ENCODE data around the gene KRTAP10-11. TPM values are rescaled to one million over a fixed set of nuclear protein-coding genes. Genes with fewer than 3 reads are reported as not detected.

Gene KRTAP10-11
- polyA plus RNA-seq, 3 donors: not detected

DNA sequence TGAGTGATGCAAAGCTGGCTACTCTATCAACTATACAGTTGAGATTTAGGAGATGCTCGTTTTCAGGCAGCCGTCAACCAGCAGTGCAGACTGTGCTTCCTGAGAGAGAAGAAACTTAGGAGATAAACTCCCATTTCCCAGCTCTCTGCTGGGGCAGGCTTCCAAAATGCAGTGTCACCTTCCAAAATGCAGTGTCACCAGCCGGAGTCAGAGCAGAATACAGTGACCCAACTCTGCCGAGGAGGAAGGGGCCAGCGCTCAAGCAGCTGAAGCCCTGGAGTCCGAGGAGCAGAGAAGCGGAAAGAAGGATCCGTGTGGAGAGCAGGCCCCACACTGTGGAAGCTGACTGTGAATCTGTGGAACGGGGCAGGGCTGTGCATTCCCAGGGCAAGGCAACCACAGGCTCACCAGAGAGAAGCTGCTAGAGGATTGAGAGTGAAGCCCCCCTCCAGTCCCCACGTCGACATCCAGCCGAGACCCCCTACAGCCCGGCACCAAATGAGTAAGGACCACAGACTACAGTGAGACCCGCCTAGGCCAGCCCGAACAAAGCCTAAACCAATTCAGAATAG, 36.5 kb downstream of the KRTAP10-11 start:
- Mint-ChIP-seq H3K4me1 (no peaks in the 10 kb centered on the region), H3K36me3 (no peaks in the 10 kb centered on the region), H3K4me3 (no peak overlapping the region), H3K9me3 (peaks cover 0 to 3% (median 0%) of the 10 kb centered on the region in 7 donors), H3K27ac (no peak overlapping the region), H3K27me3 (ENCODE audit: low read depth in 3 of 3) (peaks cover 6 to 27% (median 11%) of the 10 kb centered on the region in 3 donors)
- Histone ChIP-seq H3K36me3 (replicated peaks in 1 of 2; ENCODE audit: control insufficient read depth in 1 of 2, insufficient read depth in 2 of 2, low read length in 2 of 2) (no peaks in the 10 kb centered on the region), H3K4me2 (replicated peaks; ENCODE audit: extremely low read depth, low read length, poor library complexity, severe bottlenecking) (no peak overlapping the region), H3K27ac (ENCODE audit: low read depth in 1 of 2, low read length in 2 of 2) (no peak overlapping the region), H3K9me3 (replicated peaks in 1 of 2; ENCODE audit: control insufficient read depth in 1 of 2, insufficient read depth in 1 of 2, low read length in 2 of 2) (no peaks in the 10 kb centered on the region), H3K79me2 (ENCODE audit: insufficient read depth, low read length) (no peaks in the 10 kb centered on the region), H2AFZ (ENCODE audit: insufficient read depth, low read depth, low read length, poor library complexity, severe bottlenecking) (no peak overlapping the region), H3K9ac (ENCODE audit: insufficient read depth, low read length, poor library complexity, severe bottlenecking) (no peak overlapping the region), H3K4me3 (replicated peaks in 1 of 3; ENCODE audit: low read depth in 2 of 3, low read length in 3 of 3) (no peak overlapping the region), H4K20me1 (ENCODE audit: insufficient read depth, low read length) (no peaks in the 10 kb centered on the region), H3K4me1 (ENCODE audit: control insufficient read depth in 1 of 2, insufficient read depth in 2 of 2, low read length in 2 of 2) (no peaks in the 10 kb centered on the region), H3K27me3 (ENCODE audit: control insufficient read depth in 2 of 2, insufficient read depth in 2 of 2, low read length in 2 of 2) (no peaks in the 10 kb centered on the region)
- TF ChIP-seq, protein P1, sequence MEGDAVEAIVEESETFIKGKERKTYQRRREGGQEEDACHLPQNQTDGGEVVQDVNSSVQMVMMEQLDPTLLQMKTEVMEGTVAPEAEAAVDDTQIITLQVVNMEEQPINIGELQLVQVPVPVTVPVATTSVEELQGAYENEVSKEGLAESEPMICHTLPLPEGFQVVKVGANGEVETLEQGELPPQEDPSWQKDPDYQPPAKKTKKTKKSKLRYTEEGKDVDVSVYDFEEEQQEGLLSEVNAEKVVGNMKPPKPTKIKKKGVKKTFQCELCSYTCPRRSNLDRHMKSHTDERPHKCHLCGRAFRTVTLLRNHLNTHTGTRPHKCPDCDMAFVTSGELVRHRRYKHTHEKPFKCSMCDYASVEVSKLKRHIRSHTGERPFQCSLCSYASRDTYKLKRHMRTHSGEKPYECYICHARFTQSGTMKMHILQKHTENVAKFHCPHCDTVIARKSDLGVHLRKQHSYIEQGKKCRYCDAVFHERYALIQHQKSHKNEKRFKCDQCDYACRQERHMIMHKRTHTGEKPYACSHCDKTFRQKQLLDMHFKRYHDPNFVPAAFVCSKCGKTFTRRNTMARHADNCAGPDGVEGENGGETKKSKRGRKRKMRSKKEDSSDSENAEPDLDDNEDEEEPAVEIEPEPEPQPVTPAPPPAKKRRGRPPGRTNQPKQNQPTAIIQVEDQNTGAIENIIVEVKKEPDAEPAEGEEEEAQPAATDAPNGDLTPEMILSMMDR (IDR thresholded peaks at IDR 0.05): no peak
- DNase-seq: no peak
- intact Hi-C loops (cut with micrococcal nuclease): no loop called here
- WGBS (ENCODE audit: insufficient coverage): 91% methylated on average over 12 of the region's 15 CpGs

DNA sequence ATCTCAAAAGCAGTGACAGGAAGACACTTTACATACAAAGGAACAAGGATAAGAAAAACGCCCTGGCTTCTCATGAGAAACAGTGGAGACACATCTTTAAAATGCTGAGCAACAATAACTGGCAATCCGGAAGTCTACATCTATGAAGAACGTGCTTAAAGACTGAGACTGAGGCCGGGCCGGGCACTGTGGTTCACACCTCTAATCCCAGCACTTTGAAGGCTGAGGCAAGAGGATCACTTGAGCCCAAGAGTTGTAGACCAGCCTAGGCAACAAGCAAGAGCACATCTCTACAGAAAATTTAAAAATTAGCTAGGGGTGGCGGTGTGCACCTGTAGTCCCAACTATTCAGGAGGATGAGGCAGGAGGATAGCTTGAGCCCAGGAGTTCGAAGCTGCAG, 37.9 kb downstream of the KRTAP10-11 start:
- H3K4me1 ChIP-seq (ENCODE audit: control insufficient read depth in 1 of 2, insufficient read depth in 2 of 2, low read length in 2 of 2): no peaks in the 10 kb centered on the region
- H3K27me3 ChIP-seq (ENCODE audit: control insufficient read depth in 2 of 2, insufficient read depth in 2 of 2, low read length in 2 of 2): no peaks in the 10 kb centered on the region
- Mint-ChIP-seq H3K9me3 (peaks cover 0 to 2% (median 0%) of the 10 kb centered on the region in 7 donors), H3K36me3 (no peaks in the 10 kb centered on the region), H3K27me3 (ENCODE audit: low read depth in 3 of 3) (peaks cover 9 to 25% (median 11%) of the 10 kb centered on the region in 3 donors), H3K4me1 (no peaks in the 10 kb centered on the region), H3K27ac (no peak overlapping the region), H3K4me3 (no peak overlapping the region)
- H3K36me3 ChIP-seq (replicated peaks in 1 of 2; ENCODE audit: control insufficient read depth in 1 of 2, insufficient read depth in 2 of 2, low read length in 2 of 2): no peaks in the 10 kb centered on the region
- 87% methylated on average over 6 of the region's 7 CpGs for WGBS (ENCODE audit: insufficient coverage)
- no peak for DNase-seq
- H3K9me3 ChIP-seq (replicated peaks in 1 of 2; ENCODE audit: control insufficient read depth in 1 of 2, insufficient read depth in 1 of 2, low read length in 2 of 2): no peaks in the 10 kb centered on the region
- no peaks in the 10 kb centered on the region for H3K79me2 ChIP-seq (ENCODE audit: insufficient read depth, low read length)
- no peak overlapping the region for H3K4me3 ChIP-seq (replicated peaks in 1 of 3; ENCODE audit: low read depth in 2 of 3, low read length in 3 of 3)
- no peaks in the 10 kb centered on the region for H4K20me1 ChIP-seq (ENCODE audit: insufficient read depth, low read length)
- no peak overlapping the region for H2AFZ ChIP-seq (ENCODE audit: insufficient read depth, low read depth, low read length, poor library complexity, severe bottlenecking)
- no peak overlapping the region for H3K4me2 ChIP-seq (replicated peaks; ENCODE audit: extremely low read depth, low read length, poor library complexity, severe bottlenecking)
- no peak overlapping the region for H3K9ac ChIP-seq (ENCODE audit: insufficient read depth, low read length, poor library complexity, severe bottlenecking)
- TF ChIP-seq, protein P1 (IDR thresholded peaks at IDR 0.05): no peak
- H3K27ac ChIP-seq (ENCODE audit: low read depth in 1 of 2, low read length in 2 of 2): no peak overlapping the region
- intact Hi-C loops (cut with micrococcal nuclease): no loop called here
